Activated CD8-positive, alpha-beta memory T cell treated with anti-CD3 and anti-CD28 coated beads for 36 hours (primary cell): ENCODE measurements around the gene TFF2. TPM values are rescaled to one million over a fixed set of nuclear protein-coding genes. Genes with fewer than 3 reads are reported as not detected.

Source experiments
- CTCF ChIA-PET: fragments of 350-600 bp; sonication (Branson Sonifier 250); formaldehyde crosslinking; loops from one replicate; lab custom pipeline; 2021; ENCODE audit warnings: antibody characterized with exemption; lab: Charles Lee
- POLR2A ChIA-PET: fragments of 350-600 bp; sonication (Branson Sonifier 250); formaldehyde crosslinking; loops from one replicate; lab custom pipeline; 2021; ENCODE audit warnings: antibody characterized with exemption; lab: Charles Lee
- total RNA-seq, 2 experiments: library from RNA; stranded (reverse); gene quantifications; one replicate each; pipeline ENCODE4 v1.2.3, GENCODE V29; 2021

TFF2 gene
- not detected for total RNA-seq

- ChIA-PET POLR2A (no interaction called here), CTCF (interaction anchor here (0.9 kb wide), 1 partner anchor 41 kb away, joined by 3 read pairs; no protein-coding TSS in a partner anchor)
Observed at GRCh38 chr21:42350927-42351426, at the start of gene TFF2. TFF2 (minus strand) TSS chr21:42350994; CDS start chr21:42350957, 37 bp downstream.

GRCh38 chr21:42400525-42400924, 49.7 kb upstream of the TFF2 start:
- ChIA-PET CTCF (interaction anchor here (2.0 kb wide), 1 partner anchor 19 kb away, joined by 5 read pairs; no protein-coding TSS in a partner anchor), POLR2A (interaction anchor here (0.8 kb wide), 1 partner anchor 25 kb away, joined by 3 read pairs; no protein-coding TSS in a partner anchor)

GRCh38 chr21:42398436-42399028, 47.7 kb upstream of the TFF2 start:
- CTCF ChIA-PET = interaction anchor here (0.7 to 1.7 kb wide), 4 partner anchors 26 to 161 kb away, joined by 3 to 8 read pairs (median 4); no protein-coding TSS in a partner anchor
- POLR2A ChIA-PET = interaction anchor here (0.6 kb wide), 1 partner anchor 39 kb away, joined by 4 read pairs; no protein-coding TSS in a partner anchor

- CTCF ChIA-PET = interaction anchor here (0.7 to 1.7 kb wide), 4 partner anchors 27 to 161 kb away, joined by 3 to 8 read pairs (median 4); no protein-coding TSS in a partner anchor
- POLR2A ChIA-PET = no interaction called here
Observed at GRCh38 chr21:42397746-42398394, 47.1 kb upstream of the TFF2 start.

- ChIA-PET CTCF (no interaction called here), POLR2A (no interaction called here)
Observed at GRCh38 chr21:42396799-42397745, 46.3 kb upstream of the TFF2 start.

- CTCF ChIA-PET = no interaction called here
- POLR2A ChIA-PET = no interaction called here
Observed at GRCh38 chr21:42395905-42396651, 45.3 kb upstream of the TFF2 start, which contains the start of gene TMPRSS3. TMPRSS3 (minus strand) TSS chr21:42396052; CDS start chr21:42395417, 635 bp downstream.

GRCh38 chr21:42395302-42395701, 44.5 kb upstream of the TFF2 start:
- ChIA-PET POLR2A (interaction anchor here (0.6 kb wide), 1 partner anchor 34 kb away, joined by 7 read pairs; no protein-coding TSS in a partner anchor), CTCF (no interaction called here)

- CTCF ChIA-PET = interaction anchor here (0.7 to 2.1 kb wide), 6 partner anchors 11 to 57 kb away, joined by 3 to 12 read pairs (median 3); partner anchors contain the start of gene UBASH3A
- POLR2A ChIA-PET = interaction anchor here (0.6 to 1.4 kb wide), 4 partner anchors 10 to 1583 kb away, joined by 3 to 11 read pairs (median 4); partner anchors contain the start of gene UBASH3A
Observed at GRCh38 chr21:42393443-42393950, 42.7 kb upstream of the TFF2 start.

GRCh38 chr21:42392731-42393442, 42.1 kb upstream of the TFF2 start:
- ChIA-PET CTCF (interaction anchor here (0.7 to 2.1 kb wide), 6 partner anchors 10 to 58 kb away, joined by 3 to 12 read pairs (median 3); partner anchors contain the start of gene UBASH3A), POLR2A (interaction anchor here (0.6 to 1.4 kb wide), 5 partner anchors 11 to 1584 kb away, joined by 4 to 11 read pairs (median 4); partner anchors contain the start of gene UBASH3A)

- POLR2A ChIA-PET = no interaction called here
- CTCF ChIA-PET = interaction anchor here (1.1 kb wide), 1 partner anchor 34 kb away, joined by 3 read pairs; no protein-coding TSS in a partner anchor
Observed at GRCh38 chr21:42391297-42391696, 40.5 kb upstream of the TFF2 start.

- ChIA-PET CTCF (interaction anchor here (1.1 kb wide), 1 partner anchor 35 kb away, joined by 3 read pairs; no protein-coding TSS in a partner anchor), POLR2A (no interaction called here)
Observed at GRCh38 chr21:42390696-42391095, 39.9 kb upstream of the TFF2 start.

GRCh38 chr21:42390193-42390592, 39.4 kb upstream of the TFF2 start:
- CTCF ChIA-PET = interaction anchor here (1.1 kb wide), 1 partner anchor 36 kb away, joined by 3 read pairs; no protein-coding TSS in a partner anchor
- POLR2A ChIA-PET = no interaction called here

- ChIA-PET POLR2A (no interaction called here), CTCF (no interaction called here)
Observed at GRCh38 chr21:42389449-42389835, 38.6 kb upstream of the TFF2 start.

- ChIA-PET POLR2A (interaction anchor here (0.6 kb wide), 1 partner anchor 22 kb away, joined by 4 read pairs; no protein-coding TSS in a partner anchor), CTCF (no interaction called here)
Observed at GRCh38 chr21:42388740-42389448, 38.1 kb upstream of the TFF2 start.

GRCh38 chr21:42387843-42388340, 37.1 kb upstream of the TFF2 start:
- POLR2A ChIA-PET = no interaction called here
- CTCF ChIA-PET = interaction anchor here (0.7 to 1.2 kb wide), 2 partner anchors 16 to 161 kb away, joined by 3 read pairs; partner anchors contain the start of gene UBASH3A

- POLR2A ChIA-PET = no interaction called here
Observed at GRCh38 chr21:42387164-42387563, 36.4 kb upstream of the TFF2 start.

More at GRCh38 chr21:42387164-42387563, 36.4 kb upstream of the TFF2 start:
- CTCF ChIA-PET = interaction anchor here (0.7 to 1.2 kb wide), 2 partner anchors 17 to 160 kb away, joined by 3 read pairs; partner anchors contain the start of gene UBASH3A
